SU-DHL-6 (cell line): ENCODE data around the gene IGFBPL1.

Experiments used
- EZH2phosphoT487 ChIP-seq: fragments of 200-600 bp; sonication (generic), shearing (Covaris generic); conservative IDR thresholded peaks from 2 replicates; pipeline ENCODE4 v1.6.1; 2018; ENCODE audit warnings: mild to moderate bottlenecking, antibody characterized with exemption, low read length, moderate library complexity, mixed read lengths
- TF ChIP-seq, protein P1 (sequence below): fragments of 200-600 bp; sonication (generic); IDR thresholded peaks from one replicate; pipeline ENCODE4 v1.5.1; 2017; ENCODE audit warnings: antibody characterized with exemption, mild to moderate bottlenecking, low read length, moderate library complexity; ENCODE audit not compliant: insufficient read depth, poor library complexity, severe bottlenecking

DNA sequence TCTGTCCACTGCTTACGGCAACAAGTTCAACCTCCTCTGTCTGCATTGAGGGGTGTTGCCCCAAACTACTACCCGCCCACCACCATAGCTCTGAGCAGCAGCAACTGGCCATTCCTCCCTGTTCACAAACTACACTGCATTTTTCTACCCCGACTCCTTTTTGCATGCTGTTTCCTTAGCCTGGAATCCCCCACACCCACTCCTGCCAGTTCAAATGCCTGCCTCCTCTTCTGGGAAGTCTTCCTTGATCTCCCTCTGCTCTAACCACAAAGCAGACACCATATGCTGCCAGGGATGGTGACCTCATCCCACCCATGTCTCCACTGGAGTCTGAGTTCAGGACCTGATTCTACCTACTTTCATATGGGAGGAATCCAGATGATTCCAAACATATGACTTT is 18.5 kb downstream of the IGFBPL1 start:
- TF ChIP-seq, protein P1, sequence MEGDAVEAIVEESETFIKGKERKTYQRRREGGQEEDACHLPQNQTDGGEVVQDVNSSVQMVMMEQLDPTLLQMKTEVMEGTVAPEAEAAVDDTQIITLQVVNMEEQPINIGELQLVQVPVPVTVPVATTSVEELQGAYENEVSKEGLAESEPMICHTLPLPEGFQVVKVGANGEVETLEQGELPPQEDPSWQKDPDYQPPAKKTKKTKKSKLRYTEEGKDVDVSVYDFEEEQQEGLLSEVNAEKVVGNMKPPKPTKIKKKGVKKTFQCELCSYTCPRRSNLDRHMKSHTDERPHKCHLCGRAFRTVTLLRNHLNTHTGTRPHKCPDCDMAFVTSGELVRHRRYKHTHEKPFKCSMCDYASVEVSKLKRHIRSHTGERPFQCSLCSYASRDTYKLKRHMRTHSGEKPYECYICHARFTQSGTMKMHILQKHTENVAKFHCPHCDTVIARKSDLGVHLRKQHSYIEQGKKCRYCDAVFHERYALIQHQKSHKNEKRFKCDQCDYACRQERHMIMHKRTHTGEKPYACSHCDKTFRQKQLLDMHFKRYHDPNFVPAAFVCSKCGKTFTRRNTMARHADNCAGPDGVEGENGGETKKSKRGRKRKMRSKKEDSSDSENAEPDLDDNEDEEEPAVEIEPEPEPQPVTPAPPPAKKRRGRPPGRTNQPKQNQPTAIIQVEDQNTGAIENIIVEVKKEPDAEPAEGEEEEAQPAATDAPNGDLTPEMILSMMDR: no peak
- no peak for TF ChIP-seq EZH2phosphoT487
